Fibroblast of the aortic adventitia (primary cell): Measurements from ENCODE around the gene LTA. TPM values are rescaled to one million over a fixed set of nuclear protein-coding genes. Genes with fewer than 3 reads are reported as not detected.

Experiments
- DNase-seq: peaks from one replicate; pipeline ENCODE4 v3.0.0-alpha.2; 2010; ENCODE audit warnings: low read depth
- H3K4me3 ChIP-seq: 2 replicates; pipeline ENCODE4 v1.5.1; 2011; ENCODE audit warnings: low read depth, mild to moderate bottlenecking, control low read depth, low read length, moderate library complexity
- total RNA-seq: library from RNA; depleted of rRNA; stranded (reverse); fragments of >200 nt; gene quantifications from 2 replicates; pipeline ENCODE4 v1.2.3, GENCODE V29; 2012; ENCODE audit warnings: low replicate concordance
- TF ChIP-seq, protein P1 (sequence below): IDR thresholded peaks from 2 replicates; pipeline ENCODE4 v1.5.1; 2011; ENCODE audit warnings: mild to moderate bottlenecking, low read length, control low read depth, inconsistent platforms; ENCODE audit not compliant: insufficient read depth

Gene LTA
- total RNA-seq, 1 donor: not detected

DNA sequence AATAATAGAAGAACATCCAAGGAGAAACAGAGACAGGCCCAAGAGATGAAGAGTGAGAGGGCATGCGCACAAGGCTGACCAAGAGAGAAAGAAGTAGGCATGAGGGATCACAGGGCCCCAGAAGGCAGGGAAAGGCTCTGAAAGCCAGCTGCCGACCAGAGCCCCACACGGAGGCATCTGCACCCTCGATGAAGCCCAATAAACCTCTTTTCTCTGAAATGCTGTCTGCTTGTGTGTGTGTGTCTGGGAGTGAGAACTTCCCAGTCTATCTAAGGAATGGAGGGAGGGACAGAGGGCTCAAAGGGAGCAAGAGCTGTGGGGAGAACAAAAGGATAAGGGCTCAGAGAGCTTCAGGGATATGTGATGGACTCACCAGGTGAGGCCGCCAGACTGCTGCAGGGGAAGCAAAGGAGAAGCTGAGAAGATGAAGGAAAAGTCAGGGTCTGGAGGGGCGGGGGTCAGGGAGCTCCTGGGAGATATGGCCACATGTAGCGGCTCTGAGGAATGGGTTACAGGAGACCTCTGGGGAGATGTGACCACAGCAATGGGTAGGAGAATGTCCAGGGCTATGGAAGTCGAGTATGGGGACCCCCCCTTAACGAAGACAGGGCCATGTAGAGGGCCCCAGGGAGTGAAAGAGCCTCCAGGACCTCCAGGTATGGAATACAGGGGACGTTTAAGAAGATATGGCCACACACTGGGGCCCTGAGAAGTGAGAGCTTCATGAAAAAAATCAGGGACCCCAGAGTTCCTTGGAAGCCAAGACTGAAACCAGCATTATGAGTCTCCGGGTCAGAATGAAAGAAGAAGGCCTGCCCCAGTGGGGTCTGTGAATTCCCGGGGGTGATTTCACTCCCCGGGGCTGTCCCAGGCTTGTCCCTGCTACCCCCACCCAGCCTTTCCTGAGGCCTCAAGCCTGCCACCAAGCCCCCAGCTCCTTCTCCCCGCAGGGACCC is 2.3 kb downstream of the LTA start:
- no peak overlapping the region for H3K4me3 ChIP-seq
- DNase-seq: no peak
- TF ChIP-seq, protein P1, sequence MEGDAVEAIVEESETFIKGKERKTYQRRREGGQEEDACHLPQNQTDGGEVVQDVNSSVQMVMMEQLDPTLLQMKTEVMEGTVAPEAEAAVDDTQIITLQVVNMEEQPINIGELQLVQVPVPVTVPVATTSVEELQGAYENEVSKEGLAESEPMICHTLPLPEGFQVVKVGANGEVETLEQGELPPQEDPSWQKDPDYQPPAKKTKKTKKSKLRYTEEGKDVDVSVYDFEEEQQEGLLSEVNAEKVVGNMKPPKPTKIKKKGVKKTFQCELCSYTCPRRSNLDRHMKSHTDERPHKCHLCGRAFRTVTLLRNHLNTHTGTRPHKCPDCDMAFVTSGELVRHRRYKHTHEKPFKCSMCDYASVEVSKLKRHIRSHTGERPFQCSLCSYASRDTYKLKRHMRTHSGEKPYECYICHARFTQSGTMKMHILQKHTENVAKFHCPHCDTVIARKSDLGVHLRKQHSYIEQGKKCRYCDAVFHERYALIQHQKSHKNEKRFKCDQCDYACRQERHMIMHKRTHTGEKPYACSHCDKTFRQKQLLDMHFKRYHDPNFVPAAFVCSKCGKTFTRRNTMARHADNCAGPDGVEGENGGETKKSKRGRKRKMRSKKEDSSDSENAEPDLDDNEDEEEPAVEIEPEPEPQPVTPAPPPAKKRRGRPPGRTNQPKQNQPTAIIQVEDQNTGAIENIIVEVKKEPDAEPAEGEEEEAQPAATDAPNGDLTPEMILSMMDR: no peak

DNA sequence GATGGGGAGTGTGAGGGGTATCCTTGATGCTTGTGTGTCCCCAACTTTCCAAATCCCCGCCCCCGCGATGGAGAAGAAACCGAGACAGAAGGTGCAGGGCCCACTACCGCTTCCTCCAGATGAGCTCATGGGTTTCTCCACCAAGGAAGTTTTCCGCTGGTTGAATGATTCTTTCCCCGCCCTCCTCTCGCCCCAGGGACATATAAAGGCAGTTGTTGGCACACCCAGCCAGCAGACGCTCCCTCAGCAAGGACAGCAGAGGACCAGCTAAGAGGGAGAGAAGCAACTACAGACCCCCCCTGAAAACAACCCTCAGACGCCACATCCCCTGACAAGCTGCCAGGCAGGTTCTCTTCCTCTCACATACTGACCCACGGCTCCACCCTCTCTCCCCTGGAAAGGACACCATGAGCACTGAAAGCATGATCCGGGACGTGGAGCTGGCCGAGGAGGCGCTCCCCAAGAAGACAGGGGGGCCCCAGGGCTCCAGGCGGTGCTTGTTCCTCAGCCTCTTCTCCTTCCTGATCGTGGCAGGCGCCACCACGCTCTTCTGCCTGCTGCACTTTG is 3.3 kb downstream of the LTA start, which contains the start of gene TNF:
Gene TNF, plus strand, starts transcription at position 231 of the 567 bp plus-strand sequence. Its CDS starts 177 bp downstream, at position 408.
- H3K4me3 ChIP-seq: no peak within 1 kb of the TSS
- DNase-seq: no peak
- TF ChIP-seq, protein P1: no peak

GRCh38 chr6:31575952-31576685 is 4.0 kb downstream of the LTA start:
- TF ChIP-seq, protein P1: no peak
- no peak for DNase-seq
- H3K4me3 ChIP-seq: no peak overlapping the region

DNA sequence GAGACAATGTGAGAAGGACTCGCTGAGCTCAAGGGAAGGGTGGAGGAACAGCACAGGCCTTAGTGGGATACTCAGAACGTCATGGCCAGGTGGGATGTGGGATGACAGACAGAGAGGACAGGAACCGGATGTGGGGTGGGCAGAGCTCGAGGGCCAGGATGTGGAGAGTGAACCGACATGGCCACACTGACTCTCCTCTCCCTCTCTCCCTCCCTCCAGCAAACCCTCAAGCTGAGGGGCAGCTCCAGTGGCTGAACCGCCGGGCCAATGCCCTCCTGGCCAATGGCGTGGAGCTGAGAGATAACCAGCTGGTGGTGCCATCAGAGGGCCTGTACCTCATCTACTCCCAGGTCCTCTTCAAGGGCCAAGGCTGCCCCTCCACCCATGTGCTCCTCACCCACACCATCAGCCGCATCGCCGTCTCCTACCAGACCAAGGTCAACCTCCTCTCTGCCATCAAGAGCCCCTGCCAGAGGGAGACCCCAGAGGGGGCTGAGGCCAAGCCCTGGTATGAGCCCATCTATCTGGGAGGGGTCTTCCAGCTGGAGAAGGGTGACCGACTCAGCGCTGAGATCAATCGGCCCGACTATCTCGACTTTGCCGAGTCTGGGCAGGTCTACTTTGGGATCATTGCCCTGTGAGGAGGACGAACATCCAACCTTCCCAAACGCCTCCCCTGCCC is 4.9 kb downstream of the LTA start:
- TF ChIP-seq, protein P1: no peak
- no peak for DNase-seq
- H3K4me3 ChIP-seq: no peak overlapping the region

DNA sequence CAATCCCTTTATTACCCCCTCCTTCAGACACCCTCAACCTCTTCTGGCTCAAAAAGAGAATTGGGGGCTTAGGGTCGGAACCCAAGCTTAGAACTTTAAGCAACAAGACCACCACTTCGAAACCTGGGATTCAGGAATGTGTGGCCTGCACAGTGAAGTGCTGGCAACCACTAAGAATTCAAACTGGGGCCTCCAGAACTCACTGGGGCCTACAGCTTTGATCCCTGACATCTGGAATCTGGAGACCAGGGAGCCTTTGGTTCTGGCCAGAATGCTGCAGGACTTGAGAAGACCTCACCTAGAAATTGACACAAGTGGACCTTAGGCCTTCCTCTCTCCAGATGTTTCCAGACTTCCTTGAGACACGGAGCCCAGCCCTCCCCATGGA is 5.5 kb downstream of the LTA start:
- no peak for DNase-seq
- no peak overlapping the region for H3K4me3 ChIP-seq
- TF ChIP-seq, protein P1: no peak
